HG03135 (cell line): ENCODE data around the gene FAM161A.
"Not testable (repeated sequence)": the region's sequence is repeated elsewhere in the genome, so short reads cannot be mapped to it uniquely, and the experiment has no call there.

Experiments used
- ATAC-seq: cut with Tn5 transposase; IDR thresholded peaks from one replicate; pipeline ENCODE4 v1.9.1; 2021; ENCODE audit warnings: mild to moderate bottlenecking, moderate library complexity; ENCODE audit not compliant: unreplicated experiment

The FAM161A gene, protein sequence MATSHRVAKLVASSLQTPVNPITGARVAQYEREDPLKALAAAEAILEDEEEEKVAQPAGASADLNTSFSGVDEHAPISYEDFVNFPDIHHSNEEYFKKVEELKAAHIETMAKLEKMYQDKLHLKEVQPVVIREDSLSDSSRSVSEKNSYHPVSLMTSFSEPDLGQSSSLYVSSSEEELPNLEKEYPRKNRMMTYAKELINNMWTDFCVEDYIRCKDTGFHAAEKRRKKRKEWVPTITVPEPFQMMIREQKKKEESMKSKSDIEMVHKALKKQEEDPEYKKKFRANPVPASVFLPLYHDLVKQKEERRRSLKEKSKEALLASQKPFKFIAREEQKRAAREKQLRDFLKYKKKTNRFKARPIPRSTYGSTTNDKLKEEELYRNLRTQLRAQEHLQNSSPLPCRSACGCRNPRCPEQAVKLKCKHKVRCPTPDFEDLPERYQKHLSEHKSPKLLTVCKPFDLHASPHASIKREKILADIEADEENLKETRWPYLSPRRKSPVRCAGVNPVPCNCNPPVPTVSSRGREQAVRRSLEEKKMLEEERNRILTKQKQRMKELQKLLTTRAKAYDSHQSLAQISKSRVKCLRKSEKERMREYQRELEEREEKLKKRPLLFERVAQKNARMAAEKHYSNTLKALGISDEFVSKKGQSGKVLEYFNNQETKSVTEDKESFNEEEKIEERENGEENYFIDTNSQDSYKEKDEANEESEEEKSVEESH

DNA sequence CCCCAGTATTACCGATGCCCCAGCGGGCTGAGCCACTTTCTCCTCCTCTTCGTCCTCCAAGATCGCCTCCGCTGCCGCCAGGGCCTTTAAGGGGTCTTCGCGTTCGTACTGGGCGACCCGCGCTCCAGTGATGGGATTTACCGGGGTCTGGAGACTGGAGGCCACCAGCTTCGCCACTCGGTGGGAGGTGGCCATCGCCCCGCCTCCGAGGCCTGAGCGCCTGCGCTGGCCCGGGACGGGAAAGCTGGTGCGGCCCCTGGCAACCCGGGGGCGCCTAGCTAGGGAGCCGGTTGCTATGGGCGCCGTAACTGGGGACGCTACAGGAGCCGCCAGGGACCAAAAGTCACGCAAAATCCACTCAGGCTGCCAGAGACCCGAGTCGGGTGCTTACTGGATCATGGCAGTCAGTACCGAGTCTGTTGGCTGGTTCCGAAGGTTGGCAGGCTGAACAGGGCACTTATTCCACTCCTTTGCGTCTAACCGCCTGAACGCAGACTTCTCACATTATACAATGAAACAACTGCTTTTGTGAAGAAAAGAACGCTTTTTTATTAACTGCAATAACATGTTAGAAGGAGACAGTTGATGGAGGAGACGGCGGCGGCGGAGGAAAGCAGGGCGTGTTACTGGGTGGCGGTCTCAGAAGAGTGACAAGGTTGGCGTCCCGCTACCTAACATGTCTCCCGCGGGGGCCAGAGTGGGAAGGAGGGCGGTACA lies at the start of gene FAM161A:
TSS of gene FAM161A (minus strand) at position 214 of the 717 bp plus-strand sequence. CDS start at position 195, 19 bp downstream.
- ATAC-seq: peak; percentile 81

DNA sequence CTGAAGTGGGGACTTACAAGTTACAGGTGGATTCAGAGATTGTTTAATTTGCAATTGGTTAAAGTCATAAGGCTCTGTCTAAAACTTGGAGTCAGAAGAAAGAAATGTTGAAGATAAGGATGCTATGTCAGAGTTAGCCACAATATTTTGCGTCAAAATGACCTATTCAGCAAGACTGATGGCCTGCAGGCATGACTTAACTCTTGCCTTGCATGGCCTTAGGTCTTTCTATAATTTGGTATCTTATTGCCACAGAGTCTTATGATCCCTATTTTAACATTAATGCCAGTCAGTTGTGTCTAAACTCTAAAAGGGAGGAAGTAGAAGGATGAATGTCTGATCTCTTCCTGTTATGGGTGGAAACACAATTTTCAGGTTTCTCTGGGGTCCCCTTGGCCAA lies 46.4 kb upstream of the FAM161A start:
- ATAC-seq: no peak

DNA sequence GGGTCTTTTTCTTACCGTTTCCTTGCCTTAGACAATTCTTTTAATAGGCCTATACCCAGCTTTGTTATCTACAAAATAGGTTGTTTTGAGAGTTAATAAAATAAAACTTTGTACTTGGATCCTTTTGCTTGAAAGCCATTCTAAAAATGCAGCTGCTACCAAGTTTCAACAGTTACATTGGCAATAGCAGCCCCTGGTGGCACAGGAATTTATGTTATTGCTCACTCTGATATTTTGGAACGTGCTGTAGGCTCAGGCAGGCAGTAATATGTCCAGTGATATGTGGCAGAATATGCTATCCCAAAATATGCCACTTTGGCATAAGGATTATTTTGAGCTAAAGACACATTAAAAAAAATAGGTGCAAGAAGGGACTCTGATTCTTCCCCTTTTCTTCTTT lies 45.0 kb upstream of the FAM161A start:
- no peak for ATAC-seq

DNA sequence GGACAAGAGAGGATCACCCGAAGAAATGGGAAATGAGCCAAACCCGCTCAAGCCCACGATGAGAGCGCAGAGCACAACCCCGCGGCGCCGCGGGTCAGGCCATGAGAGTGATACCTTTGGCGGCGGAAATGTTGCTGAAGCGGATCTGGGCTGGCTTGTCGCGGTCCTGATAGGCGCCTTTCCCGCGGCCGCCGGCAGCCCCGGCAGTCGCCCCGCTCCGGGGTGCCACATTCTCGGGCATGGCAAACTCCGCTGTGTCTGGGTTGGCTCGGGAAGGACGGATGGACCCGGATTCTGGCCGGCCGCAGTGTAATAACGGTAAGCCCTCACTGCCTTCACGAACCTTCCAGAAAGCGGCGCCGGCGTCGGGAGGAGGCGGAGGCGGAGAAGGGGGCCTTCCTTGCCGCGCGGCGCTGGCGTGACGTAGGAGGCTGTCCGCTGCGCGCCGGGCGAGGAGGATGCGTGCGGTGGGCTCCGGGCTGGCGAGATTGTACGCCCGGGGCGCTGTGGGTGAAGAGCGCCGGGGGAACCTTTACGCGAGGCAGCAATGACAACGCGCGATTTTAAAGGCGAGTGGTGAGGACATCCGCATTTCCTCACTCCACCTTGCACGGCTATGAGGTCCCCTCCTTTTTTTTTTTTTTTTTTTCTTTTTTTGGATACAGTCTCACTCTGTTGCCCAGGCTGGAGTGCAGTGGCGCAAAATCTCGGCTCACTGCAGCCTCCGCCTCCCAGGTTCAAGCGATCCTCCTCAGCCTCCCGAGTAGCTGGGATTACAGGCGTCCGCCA lies 34.6 kb upstream of the FAM161A start, which contains the start of gene CCT4:
TSS of gene CCT4 (minus strand) at position 390 of the 789 bp plus-strand sequence. CDS start at position 241, 149 bp downstream.
- peak; percentile 82 for ATAC-seq

DNA sequence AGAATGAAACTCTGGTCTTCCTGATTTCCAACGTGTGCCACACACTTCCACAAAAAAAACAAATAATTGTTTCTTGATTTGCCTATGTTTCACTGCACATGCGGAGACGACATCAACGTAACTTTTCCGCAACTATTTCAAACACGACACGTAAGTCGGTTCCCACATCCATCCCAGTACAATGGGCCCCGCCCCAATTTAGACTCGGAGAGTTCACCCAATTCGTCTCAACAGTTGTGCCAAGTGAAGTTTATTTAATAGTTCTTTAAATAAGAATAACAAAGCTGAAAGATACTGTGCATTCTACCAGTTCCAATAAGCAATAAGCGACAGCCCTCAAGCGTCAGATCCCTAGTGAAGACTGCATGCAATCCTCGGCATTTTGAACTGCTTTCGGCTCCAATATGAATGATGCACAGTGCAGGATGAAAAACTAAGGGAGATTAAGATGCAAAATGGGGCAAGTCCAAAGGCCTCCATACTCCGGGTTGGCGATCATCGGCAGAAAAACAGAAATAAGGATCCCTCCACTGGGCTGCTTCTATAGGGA lies 33.9 kb upstream of the FAM161A start:
- ATAC-seq: peak; percentile 27

DNA sequence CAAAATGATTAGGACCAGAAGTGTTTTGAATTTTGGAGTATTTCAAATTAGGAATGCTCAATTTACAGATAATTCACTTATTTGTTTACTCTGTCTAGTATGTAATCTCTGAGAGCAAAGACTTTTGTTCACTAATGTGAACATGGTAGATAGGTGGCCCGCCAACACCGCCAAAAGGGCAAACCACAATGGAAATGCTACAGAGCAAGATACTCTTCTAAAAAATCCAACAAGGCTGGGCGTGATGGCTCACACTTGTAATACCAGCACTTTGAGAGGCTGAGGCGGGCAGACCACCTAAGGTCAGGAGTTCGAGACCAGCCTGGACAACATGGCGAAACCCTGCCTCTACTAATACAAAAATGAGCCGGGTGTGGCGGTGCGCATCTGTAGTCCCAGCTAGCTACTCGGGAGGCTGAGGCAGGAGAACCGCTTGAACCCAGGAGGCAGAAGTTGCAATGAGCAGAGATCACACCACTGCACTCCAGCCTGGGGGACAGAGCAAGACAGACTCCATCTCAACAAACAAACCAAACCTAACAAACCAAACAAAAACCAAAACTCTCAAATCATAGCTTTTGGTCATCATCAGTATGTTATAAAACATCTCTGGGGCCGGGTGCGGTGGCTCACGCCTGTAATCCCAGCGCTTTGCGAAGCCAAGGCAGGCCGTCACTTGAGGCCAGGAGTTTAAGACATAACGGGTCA lies 32.2 kb upstream of the FAM161A start:
- no peak for ATAC-seq

DNA sequence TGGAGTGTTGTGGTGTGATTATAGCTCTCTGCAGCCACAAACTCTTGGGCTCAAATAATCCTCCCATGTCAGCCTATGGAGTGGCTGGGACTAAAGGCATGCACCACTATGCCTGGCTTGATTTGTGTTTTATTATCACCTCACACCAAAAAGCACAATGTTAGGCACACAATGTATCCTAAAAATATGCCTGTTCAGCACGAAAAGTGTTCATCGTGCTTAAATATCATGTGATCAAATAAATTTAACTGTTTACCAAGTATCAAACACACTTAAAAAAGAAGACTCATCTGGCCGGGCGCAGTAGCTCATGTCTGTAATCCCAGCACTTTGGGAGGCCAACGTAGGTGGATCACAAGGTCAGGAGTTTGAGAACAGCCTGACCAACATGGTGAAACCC lies 29.0 kb upstream of the FAM161A start:
- ATAC-seq: no peak

DNA sequence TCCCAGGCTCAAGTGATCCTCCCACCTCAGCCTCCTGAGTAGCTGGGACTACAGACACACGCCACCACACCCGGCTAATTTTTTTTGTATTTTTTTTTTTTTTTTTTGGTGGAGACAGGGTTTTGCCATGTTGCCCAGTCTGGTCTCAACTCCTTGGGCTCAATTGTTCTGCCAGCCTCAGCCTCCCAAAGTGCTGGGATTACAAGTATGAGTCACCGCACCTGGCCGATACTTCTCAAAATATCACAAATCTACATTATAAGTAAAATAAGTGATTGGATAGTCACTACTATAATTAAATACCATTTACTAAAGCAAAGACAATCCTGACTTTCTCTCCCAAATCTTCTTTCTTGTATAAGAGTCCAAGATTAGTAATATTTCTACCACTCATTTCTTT lies 25.5 kb upstream of the FAM161A start:
- not testable (repeated sequence) for ATAC-seq

DNA sequence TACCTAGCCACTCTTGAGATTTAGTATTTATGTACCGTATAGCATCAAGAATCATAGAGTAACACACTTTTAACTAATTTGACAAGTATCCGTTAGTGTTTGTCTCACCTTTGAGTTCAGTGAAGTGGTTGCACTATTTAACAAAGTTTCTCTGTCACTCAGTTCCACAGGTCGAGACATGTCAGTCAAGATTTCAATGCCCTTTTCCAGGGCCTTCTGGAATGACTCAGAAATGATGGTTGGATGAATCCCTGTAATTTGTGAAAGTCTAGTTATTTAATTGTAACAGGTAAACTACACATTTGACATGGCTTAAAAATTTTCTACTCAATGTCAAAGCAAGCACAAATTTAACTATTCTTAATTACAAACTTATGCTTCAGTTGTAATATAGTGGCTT lies 24.9 kb upstream of the FAM161A start:
- no peak for ATAC-seq

DNA sequence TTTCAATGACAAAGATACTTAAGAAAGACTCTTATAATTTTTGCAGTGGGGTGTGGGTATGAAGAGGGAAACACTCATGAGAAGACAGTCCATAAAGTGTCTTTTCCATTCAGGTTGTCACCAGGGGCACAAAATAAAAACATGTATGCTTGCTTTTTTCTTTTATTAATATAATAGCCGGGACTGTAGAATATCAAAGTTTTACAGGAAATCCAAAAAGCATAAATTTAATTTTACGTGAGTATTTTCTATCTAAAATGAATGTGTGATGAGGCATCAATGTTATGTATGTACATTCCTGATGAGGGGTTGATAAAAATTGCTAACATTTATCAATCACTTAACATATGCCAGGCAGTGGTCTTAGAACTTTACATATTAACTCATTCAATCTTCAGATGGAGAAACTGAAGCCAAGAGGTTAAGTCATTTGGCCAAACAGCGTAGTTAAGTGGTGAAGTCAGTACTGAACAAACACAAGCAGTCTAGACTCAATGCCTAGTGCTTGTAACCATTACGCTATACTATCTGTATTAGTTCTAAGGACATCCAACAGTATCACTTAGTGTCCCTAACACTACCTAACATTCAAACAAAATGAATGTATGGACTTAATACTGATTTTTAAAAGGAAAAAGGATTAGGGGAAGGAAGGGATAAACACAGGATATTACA lies 23.8 kb upstream of the FAM161A start:
- ATAC-seq: no peak

DNA sequence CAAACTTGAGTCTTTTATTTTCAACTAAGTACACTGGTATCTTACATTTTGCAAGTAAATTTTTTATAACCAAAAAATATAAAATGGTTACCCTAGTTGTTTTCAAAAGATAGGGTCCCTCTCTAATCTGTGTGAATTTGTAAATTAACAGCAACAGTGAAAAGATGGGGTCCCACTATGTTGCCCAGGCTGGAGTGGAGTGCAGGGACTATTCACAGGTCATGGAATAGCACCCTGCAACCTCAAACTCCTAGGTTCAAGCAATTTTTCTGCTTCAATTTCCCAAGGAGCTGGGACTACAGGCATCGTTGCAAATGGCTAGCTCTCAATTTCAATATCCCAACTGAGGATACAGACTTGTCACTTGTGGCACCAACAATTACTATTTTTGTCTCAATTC lies 22.5 kb upstream of the FAM161A start:
- ATAC-seq: no peak

DNA sequence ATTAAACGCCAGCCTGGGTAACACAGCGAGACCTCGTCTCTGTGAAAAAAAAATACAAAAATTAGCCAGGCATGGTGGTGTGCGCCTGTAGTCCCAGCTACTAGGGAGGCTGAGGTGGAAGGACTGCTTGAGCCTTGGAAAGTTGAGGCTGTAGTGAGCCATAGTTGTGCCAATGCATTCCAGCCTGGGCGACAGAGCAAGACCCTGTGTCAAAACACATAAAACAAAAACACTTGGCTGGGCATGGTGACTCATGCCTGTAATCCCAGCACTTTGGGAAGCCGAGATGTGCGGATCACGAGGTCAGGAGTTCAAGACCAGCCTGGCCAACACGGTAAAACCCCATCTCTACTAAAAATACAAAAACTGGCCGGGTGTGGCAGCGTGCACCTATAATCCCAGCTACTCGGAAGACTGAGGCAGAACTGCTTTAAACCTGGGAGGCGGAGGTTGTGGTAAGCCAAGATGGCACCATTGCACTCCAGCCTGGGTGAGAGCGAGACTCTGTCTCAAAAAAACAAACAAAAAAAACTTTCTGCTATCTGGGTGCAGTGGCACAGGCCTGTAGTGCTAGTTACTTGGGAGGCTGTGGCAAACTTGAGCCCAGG lies 12.7 kb upstream of the FAM161A start:
- ATAC-seq: not testable (repeated sequence)

DNA sequence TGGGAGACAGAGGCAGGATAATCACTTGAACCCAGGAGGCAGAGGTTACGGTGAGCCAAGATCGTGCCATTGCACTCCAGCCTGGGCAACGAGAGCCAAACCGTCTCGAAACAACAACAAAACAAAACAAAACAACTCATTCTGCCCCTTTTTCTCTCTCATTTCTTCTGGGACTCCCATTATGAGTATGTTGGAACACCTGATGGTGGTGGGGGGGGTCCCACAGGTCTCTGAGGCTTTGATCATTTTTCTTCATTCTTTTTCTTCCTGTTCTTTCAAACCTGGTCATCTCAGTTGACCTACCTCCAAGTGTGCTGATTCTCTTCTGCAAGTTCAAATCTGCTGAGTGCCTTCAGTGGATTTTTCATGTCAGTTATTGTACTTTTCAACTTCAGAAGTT lies 8.2 kb upstream of the FAM161A start:
- ATAC-seq: no peak

DNA sequence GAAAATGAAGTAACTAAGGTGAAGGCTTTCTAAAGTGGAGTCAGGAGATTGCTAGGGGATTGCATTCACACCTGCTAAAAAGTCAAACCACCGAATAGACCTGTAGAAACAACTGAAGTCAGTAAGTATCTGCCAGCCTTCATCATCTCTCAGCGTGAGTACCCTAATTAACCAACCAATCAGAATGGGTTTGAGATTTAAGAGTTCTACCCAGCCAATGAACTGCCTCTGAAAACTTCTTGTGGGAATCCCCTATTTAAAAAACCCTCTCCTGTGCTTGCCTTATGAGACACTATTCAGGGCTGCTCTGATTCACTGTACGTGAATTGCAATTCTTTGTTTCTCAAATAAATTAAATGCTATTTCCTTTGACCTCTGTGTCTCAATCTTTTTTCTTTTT lies 3.4 kb upstream of the FAM161A start:
- ATAC-seq: no peak

DNA sequence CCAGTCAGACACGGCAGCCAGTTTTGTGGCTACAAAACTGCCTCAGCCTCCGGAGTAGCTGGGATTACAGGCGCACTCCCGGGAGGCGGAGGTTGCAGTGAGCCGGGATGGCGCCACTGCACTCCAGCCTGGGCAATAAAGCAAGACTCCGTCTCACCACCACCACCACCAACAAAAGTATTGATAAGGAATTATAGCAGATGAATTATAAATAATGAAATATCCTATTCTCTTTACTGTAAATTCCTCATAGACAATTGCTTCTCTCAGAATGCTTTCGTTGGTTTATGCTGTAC lies 1.4 kb upstream of the FAM161A start:
- no peak for ATAC-seq

DNA sequence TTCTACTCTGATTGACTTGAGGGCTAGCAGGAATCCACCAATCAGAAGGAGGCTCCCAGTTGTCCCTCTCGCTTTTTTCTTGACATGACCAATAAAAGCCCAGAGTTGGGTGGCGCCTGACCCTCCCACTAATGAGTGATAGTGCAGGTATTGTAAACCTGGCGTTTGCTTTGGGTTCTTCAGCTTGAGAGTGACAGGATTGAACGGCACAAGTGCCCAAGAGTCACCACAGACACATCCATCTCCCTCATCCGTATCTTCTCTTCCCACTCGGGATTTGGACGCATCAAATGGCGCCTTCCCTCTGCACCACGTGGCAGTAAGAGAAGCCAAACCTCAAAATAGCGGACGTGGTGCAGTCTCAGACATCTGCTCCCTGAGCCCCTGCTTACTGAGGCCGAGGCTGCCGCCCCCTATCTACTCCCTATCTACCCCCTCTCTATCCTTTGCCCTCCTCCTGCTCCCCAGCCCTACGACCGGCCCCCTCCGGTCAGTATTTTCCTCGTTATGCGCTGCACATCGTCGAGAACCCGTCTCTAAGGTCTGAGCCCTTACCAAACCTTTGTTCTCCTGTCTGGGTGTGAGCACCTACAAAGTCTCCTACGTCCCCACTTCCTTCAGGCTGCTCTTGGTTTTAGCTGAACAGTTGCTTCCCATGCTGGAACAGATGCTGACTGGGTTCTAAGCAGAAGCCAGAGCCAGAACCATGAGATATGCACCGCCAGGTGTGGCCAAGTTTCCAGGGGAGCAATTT lies 881 bp upstream of the FAM161A start:
- ATAC-seq: peak; percentile 89

DNA sequence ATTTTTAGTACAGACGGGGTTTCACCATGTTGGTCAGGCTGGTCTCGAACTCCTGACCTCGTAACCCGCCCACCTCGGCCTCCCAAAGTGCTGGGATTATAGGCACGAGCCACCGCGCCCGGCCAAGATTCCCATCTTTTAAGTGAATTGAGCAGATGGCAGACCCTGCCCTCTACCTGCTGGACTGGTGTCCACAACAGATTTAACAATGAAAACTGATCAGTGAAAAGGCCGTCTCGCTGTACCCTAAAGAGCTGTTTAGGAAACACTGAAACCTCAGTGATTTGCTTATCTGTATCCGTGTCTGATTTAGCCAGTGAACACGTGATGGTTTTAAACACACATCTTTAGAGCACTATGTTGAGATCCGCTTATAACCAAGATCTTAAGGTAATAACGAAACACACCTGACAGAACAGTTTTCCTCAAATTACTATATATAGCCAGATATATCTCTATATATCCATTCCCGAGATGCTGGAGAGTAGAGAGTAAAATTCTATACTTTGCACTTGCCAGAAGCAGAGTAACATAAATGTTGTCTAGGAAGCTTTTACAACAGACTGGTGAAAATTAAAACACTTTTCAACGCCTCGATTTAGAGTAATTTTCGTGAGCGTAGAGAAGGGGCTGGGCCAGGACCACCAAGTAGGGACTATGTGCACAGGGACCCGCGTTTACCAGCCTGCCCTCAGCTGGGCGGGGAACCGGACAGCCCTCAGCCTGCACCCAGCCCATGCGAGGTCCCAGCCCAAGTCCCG lies 594 bp downstream of the FAM161A start:
- ATAC-seq: peak; percentile 48

DNA sequence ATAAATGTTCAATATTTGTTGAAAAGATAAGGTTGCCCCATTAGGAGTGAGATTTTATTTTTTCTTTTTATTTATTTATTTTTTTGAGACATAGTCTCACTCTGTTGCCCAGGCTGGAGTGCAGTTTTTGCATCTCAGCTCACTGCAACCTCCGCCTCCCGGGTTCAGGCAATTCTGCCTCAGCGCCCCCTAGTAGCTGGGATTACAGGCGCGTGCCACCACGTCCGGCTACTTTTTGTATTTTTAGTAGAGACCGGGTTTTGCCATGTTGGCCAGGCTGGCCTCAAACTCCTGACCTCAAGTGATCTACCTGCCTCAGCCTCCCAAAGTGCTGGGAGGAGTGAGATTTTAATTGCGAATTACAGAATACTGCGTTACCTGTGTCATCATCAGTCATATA lies 2.6 kb downstream of the FAM161A start:
- ATAC-seq: not testable (repeated sequence)
